HG02970 (cell line): ENCODE results near the gene PCDH9.

ENCODE experiments used
- ATAC-seq: cut with Tn5 transposase; IDR thresholded peaks from one replicate; pipeline ENCODE4 v1.9.1; 2021; ENCODE audit warnings: mild to moderate bottlenecking, moderate library complexity, moderate number of reproducible peaks; ENCODE audit not compliant: unreplicated experiment, low FRiP score

PCDH9 gene

DNA sequence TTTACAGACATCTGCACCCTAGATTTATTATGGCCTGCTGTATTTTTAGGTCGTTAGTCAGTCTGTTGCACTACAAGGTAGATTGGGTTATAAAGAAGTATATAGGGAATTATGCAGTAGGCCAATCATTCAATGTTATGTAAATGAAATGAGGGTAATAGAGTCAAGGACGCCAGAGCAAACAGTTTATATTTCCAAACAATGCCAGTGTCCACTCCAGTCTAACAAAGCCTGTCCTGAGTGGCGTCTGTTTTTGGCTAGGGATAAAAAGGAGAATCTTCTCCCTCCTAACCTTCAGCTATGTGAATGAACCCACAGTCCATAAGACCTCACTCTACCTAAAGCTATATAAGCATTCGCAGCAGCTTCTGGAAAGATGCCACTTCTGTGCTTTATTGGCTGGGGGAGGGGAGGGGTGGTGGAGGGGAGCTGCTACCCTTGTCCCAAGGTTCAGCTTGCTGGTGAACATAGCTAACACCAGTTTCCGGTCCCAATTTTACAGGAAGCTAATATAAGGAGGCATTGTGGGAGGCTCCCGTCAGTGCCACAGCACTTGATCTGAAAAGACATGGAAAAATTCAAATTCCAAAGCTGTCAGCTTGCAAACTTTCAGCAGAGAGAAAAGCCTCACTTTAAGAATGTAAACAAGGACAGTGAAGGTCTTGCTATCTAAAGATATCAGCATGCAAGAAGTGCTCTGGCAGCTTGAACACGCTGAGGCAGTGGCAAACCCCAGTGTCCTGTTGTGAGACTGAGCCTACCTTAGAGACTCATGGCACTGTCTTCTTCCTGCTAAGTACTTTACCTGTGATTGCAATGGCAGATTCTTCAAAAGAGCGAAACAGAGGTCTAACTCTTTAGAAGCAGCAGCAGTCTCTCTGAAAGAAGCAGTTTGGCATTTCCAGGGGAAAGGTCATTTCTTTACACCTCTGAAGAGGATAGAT, 369.9 kb downstream of the PCDH9 start:
- ATAC-seq: no peak

DNA sequence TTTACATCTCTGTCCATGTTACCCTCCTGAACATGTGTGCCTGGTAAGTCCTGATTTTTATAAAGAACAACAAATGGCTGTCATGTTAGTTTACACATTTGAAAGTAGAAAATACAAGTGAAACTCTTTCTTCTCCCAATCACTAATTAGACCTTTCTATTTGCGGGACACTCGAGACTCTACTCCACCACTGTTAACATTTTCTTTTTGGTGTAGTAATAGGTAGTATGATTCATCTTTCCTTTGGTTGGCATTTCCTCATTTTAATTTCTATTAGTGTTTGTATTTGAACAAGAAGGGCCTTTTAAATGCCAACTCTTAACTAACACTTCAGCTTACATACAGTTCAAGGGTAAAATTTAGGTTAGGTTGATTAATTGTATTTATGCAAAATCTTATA, 371.1 kb downstream of the PCDH9 start:
- no peak for ATAC-seq

DNA sequence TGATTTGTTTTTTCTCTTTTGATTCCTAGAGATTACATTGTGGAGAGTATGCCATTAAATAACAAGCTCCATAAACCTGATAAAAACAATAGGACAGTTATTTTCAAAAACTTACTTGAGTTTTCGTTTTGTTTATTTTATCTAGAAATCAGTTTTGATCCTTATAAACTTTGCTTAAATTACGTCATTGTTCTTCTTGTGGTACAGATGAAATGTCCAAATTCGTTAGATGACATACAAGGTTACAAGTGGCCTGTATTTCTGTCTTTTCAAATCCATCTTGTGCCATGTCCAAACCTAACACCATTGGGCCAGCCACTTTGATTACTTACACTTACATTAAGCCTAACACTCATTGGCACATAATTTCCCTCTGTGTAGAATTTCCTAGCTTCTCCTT, 372.0 kb downstream of the PCDH9 start:
- no peak for ATAC-seq

DNA sequence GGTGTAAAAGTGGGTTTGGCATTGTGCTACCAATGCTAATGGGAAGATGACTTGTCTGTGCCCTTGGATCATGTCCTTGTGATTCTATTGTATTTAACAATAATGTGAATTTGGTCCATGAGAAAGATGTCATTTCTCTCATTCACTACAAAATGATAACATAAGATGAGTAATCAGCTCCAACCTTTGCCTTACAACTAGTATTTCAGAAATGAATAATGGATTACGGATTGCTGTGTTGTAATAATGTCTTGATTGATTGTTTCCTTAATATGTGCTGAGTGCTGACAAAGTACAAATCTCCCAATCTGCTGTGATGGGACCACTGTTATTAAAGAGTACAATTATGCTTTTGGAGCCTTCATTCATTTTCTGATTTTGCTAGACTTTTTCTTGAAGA, 375.0 kb downstream of the PCDH9 start:
- ATAC-seq: no peak

DNA sequence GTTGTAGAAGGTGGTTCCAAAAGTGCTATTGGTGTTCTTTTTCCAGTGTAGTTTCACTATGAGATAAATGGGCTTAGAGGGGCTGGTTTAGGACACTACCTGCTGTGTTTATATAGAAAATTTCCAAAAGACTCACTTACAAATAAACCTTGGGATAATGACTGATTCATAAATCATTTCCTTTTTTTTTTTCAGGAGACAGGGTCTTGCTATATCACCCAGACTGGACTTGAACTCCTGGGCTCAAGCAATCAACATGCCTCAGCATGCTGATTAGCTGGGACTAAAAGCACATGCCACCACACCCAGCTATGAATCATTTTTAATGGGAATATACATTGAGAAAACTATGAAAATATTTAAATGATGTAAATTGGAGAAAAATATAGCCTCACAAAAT, 376.6 kb downstream of the PCDH9 start:
- ATAC-seq: no peak

DNA sequence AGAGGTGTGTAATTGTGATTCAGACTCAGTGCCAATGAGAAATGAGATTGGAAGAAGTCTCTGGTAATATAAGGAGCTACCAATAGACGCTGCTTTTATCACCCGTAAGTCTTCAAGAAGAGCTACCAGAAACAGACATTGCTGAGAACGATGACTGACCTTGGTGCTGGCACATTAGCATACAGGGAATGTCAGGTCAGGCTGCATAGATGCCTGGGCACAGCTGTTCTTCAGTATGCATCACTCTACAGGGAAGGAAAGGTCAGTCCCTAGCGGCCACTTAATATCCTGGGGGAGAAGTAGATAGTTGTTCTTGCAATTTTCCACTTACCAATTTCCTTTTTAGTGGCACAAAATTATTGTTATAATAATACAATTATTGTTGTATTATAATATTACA, 380.4 kb downstream of the PCDH9 start:
- no peak for ATAC-seq

- no peak for ATAC-seq
These were observed 382.6 kb downstream of the PCDH9 start for GRCh38 chr13:66847541-66847940.

- ATAC-seq: no peak
These were observed 384.7 kb downstream of the PCDH9 start for GRCh38 chr13:66845393-66845792.

DNA sequence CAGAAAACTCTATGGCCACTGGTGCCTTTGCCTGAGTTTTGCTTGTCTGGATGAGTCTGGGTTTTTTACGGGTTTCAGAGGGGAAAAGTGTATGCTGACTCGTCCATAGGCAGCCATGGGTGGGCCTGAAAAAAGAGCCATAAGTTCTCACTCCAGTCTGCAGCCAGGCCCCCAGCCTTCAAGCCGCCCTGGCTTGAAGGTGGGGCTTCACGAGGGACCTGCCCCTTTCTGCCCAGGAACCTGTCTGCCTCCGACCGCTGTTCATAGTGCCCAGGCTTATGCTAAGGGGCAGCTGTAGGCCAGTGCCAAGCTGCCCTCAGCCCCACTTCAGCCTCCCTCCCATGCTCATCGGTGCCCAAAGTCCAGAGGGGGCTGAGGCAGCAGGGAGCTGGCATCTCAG, 385.2 kb downstream of the PCDH9 start:
- no peak for ATAC-seq

DNA sequence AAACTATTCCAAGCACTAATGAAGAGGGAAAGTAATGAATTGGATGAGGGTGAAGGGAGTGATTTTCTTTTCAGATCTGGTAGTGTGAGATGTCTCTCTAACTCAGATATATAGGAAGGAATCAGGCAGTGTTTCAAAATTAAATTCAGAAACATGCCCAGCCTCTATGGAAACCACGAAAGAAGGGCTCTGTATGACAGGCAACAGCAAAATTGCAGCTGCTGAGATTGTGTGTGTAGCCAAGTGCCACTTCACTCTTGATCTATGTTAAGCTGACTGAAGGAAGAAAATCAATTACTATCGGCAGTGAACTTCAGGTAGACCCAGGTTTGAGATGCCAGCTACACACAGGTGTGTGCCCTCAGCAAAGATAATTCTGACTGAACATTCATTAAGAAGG, 387.4 kb downstream of the PCDH9 start:
- no peak for ATAC-seq

- no peak for ATAC-seq
These were observed 389.5 kb downstream of the PCDH9 start for GRCh38 chr13:66840621-66841020.

DNA sequence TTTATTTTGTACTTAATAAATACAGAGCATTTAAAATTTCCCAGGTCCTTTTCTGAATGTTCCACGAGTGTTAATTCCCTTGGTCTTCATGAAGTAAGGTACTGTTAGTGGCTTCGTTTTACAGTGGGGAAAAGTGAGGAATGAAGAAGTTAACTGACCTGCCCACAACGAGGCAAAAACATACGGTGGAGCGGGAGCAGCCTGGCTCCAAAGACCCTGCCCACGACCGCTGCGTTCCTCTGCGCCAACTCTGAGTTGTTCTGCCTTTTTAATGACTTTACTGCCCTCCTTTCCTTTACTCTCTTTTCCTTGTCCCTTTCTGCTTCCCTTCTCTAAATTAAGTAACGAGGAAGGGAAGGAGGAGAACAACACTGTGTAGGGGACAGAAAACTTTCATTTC, 392.9 kb downstream of the PCDH9 start:
- ATAC-seq: no peak

- no peak for ATAC-seq
These were observed 395.0 kb downstream of the PCDH9 start for GRCh38 chr13:66835040-66835628.

DNA sequence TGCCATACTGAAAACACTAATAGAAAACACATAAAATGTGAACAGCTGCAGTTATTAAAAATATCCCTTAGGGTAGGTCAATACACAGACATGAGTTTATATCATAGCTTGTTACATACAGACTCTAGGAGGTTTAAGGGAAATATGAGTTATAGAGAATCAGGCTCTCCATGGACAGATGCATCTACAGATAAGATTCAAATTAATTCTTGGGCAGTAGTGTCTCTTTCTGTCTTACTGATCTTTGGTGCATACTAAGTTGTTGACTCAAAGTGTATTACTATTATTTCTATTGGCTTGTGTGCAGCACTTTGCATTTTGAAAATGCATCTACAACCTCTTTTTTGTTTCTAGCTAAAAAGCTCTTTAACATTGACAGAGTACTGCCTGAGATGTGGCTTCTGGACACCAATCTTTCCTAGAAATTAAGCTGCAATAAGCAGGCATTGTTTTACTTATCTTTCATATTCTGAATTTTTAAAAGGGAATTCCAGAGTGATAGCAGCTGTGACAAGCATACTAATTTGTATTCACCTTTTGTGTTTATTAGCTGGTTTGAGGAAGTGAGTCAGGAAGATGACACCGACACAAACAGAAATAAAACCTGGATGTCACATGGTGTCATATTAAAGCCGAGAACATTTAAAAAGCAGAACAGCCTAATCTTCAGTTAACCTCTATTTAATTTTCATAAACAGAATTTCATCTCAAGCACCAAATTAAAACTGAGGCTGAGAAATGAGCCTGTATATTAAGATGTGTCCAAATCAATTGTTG, 399.0 kb downstream of the PCDH9 start:
- no peak for ATAC-seq

DNA sequence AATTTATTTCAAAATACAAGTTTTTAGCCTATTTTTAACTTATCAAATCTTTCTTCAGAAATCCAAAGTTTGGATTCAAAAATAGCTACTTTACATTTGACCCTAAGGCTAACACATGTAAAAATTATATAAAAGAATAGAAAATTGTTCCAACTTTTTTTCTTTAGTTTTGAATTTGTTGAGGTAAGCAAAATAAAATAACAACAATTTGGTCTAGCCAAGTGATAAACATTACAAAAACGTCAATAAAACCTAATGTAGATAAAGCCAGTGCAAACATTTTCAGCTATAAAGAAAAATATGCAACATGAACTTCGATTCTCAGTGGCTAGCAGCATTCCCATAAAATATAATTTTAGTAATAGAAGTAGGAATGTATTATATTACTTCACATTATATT, 400.3 kb downstream of the PCDH9 start:
- ATAC-seq: no peak

GRCh38 chr13:66826398-66826797, 403.7 kb downstream of the PCDH9 start:
- no peak for ATAC-seq

DNA sequence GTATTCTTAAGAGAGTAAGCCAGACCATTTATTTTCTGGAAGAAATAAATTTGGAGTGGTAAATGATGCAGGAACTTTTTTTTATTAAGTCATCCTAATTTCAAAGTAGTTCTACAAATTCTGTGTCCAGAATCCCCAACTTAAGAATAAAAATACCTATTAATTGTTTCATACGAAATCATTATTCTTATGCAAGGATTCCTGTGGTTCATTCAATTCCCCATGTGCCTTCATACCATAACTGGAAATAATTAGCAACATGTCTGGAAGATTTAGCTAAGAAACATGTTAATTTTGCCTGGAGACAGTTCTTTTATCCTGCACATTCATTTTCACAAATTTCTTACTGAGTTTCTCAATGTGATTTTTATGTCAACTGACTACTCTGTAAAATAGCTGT, 408.6 kb downstream of the PCDH9 start:
- ATAC-seq: no peak

GRCh38 chr13:66811455-66811854, 418.7 kb downstream of the PCDH9 start:
- no peak for ATAC-seq

GRCh38 chr13:66809485-66809884, 420.7 kb downstream of the PCDH9 start:
- ATAC-seq: no peak

GRCh38 chr13:66807251-66807650, 422.9 kb downstream of the PCDH9 start:
- ATAC-seq: no peak

GRCh38 chr13:66805657-66806056, 424.5 kb downstream of the PCDH9 start:
- ATAC-seq: no peak
